Measurements from ENCODE around the gene CPA4. TPM values are rescaled to one million over a fixed set of nuclear protein-coding genes. Genes with fewer than 3 reads are reported as not detected.
A peak's percentile ranks its signal among the peaks of the same experiment; 100 is the strongest.

CPA4 gene
- total and polyA plus RNA-seq, 2 experiments from 2014 or later: 8.6 to 10.4 TPM

- Histone ChIP-seq H3K4me1 (ENCODE audit: insufficient read depth) (peaks cover 41% of the 10 kb centered on the region), H3K27ac (no peak overlapping the region), H2AFZ (no peak overlapping the region), H3K79me2 (ENCODE audit: insufficient read depth) (no peaks in the 10 kb centered on the region), H3K4me3 (no peak overlapping the region), H3K4me2 (ENCODE audit: unreplicated experiment) (peak overlapping the region; percentile 5), H3F3A (ENCODE audit: insufficient read depth) (peaks cover 31% of the 10 kb centered on the region), H3K9me3 (ENCODE audit: low read depth) (no peaks in the 10 kb centered on the region), H3K27me3 (replicated peaks; ENCODE audit: insufficient read depth) (no peaks in the 10 kb centered on the region), H4K20me1 (ENCODE audit: insufficient read depth) (no peaks in the 10 kb centered on the region), H3K36me3 (ENCODE audit: low read depth) (no peaks in the 10 kb centered on the region), H3K9me2 (ENCODE audit: insufficient read depth) (no peaks in the 10 kb centered on the region), H3K9ac (no peak overlapping the region)
- in situ Hi-C loops (cut with MboI): no loop called here
- no peak for DNase-seq
- TF ChIP-seq EZH2phosphoT487 (IDR thresholded peaks at IDR 0.05; ENCODE audit: insufficient read depth, low read depth) (no peak), EZH2 (IDR thresholded peaks at IDR 0.05; ENCODE audit: insufficient read depth, poor library complexity, severe bottlenecking) (no peak)
- 92 to 100% methylated on average over 1 of the region's 1 CpG for WGBS, 2 experiments (ENCODE audit: low coverage in 1 of 2, low lambda C conversion rate in 2 of 2, missing lambda C conversion rate in 2 of 2)
These were observed 13.1 kb upstream of the CPA4 start for GRCh38 chr7:130279906-130280305.

GRCh38 chr7:130281260-130281659 is 11.7 kb upstream of the CPA4 start:
- peaks cover 28% of the 10 kb centered on the region for H3F3A ChIP-seq (ENCODE audit: insufficient read depth)
- H3K4me1 ChIP-seq (ENCODE audit: insufficient read depth): peaks cover 40% of the 10 kb centered on the region
- TF ChIP-seq EZH2phosphoT487 (IDR thresholded peaks at IDR 0.05; ENCODE audit: insufficient read depth, low read depth): no peak
- TF ChIP-seq EZH2 (IDR thresholded peaks at IDR 0.05; ENCODE audit: insufficient read depth, poor library complexity, severe bottlenecking): no peak
- in situ Hi-C loops (cut with MboI): no loop called here
- no peak overlapping the region for H3K4me3 ChIP-seq
- H3K9me3 ChIP-seq (ENCODE audit: low read depth): no peaks in the 10 kb centered on the region
- no peaks in the 10 kb centered on the region for H3K9me2 ChIP-seq (ENCODE audit: insufficient read depth)
- H3K36me3 ChIP-seq (ENCODE audit: low read depth): no peaks in the 10 kb centered on the region
- no peak overlapping the region for H3K27ac ChIP-seq
- WGBS, 2 experiments (ENCODE audit: low coverage in 1 of 2, low lambda C conversion rate in 2 of 2, missing lambda C conversion rate in 2 of 2): 13 to 40% methylated on average over 1 of the region's 1 CpG
- H3K4me2 ChIP-seq (ENCODE audit: unreplicated experiment): peak overlapping the region; percentile 6
- no peaks in the 10 kb centered on the region for H3K79me2 ChIP-seq (ENCODE audit: insufficient read depth)
- DNase-seq: peak; percentile 79
- no peaks in the 10 kb centered on the region for H4K20me1 ChIP-seq (ENCODE audit: insufficient read depth)
- no peak overlapping the region for H3K9ac ChIP-seq
- no peaks in the 10 kb centered on the region for H3K27me3 ChIP-seq (replicated peaks; ENCODE audit: insufficient read depth)
- H2AFZ ChIP-seq: no peak overlapping the region

GRCh38 chr7:130286881-130287280 is 6.1 kb upstream of the CPA4 start:
- H3K4me1 ChIP-seq (ENCODE audit: insufficient read depth): peaks cover 10% of the 10 kb centered on the region; the same call in 1 of the 2 replicates
- H3K9ac ChIP-seq: no peak overlapping the region
- WGBS, 2 experiments (ENCODE audit: low coverage in 1 of 2, low lambda C conversion rate in 2 of 2, missing lambda C conversion rate in 2 of 2): 92 to 95% methylated on average over 1 of the region's 1 CpG
- in situ Hi-C loops (cut with MboI): no loop called here
- no peak overlapping the region for H2AFZ ChIP-seq
- H3K4me3 ChIP-seq: no peak overlapping the region
- no peaks in the 10 kb centered on the region for H3K36me3 ChIP-seq (ENCODE audit: low read depth)
- no peaks in the 10 kb centered on the region for H4K20me1 ChIP-seq (ENCODE audit: insufficient read depth)
- H3K9me2 ChIP-seq (ENCODE audit: insufficient read depth): no peaks in the 10 kb centered on the region
- H3K9me3 ChIP-seq (ENCODE audit: low read depth): no peaks in the 10 kb centered on the region
- no peak overlapping the region for H3K27ac ChIP-seq
- H3K79me2 ChIP-seq (ENCODE audit: insufficient read depth): no peaks in the 10 kb centered on the region
- TF ChIP-seq EZH2phosphoT487 (IDR thresholded peaks at IDR 0.05; ENCODE audit: insufficient read depth, low read depth) (no peak), EZH2 (IDR thresholded peaks at IDR 0.05; ENCODE audit: insufficient read depth, poor library complexity, severe bottlenecking) (no peak)
- H3K4me2 ChIP-seq (ENCODE audit: unreplicated experiment): no peak overlapping the region
- H3K27me3 ChIP-seq (replicated peaks; ENCODE audit: insufficient read depth): no peaks in the 10 kb centered on the region
- DNase-seq: no peak
- no peaks in the 10 kb centered on the region for H3F3A ChIP-seq (ENCODE audit: insufficient read depth)

GRCh38 chr7:130288168-130288567 is 4.8 kb upstream of the CPA4 start:
- DNase-seq: no peak
- Histone ChIP-seq H4K20me1 (ENCODE audit: insufficient read depth) (no peaks in the 10 kb centered on the region), H3K4me3 (no peak overlapping the region), H3K4me2 (ENCODE audit: unreplicated experiment) (no peak overlapping the region), H3K27ac (no peak overlapping the region), H3K4me1 (ENCODE audit: insufficient read depth) (peaks cover 18% of the 10 kb centered on the region), H3K9ac (no peak overlapping the region), H3K27me3 (replicated peaks; ENCODE audit: insufficient read depth) (no peaks in the 10 kb centered on the region), H2AFZ (no peak overlapping the region), H3K36me3 (ENCODE audit: low read depth) (no peaks in the 10 kb centered on the region), H3K9me3 (ENCODE audit: low read depth) (no peaks in the 10 kb centered on the region), H3F3A (ENCODE audit: insufficient read depth) (peaks cover 6% of the 10 kb centered on the region; the same call in 1 of the 2 replicates), H3K9me2 (ENCODE audit: insufficient read depth) (no peaks in the 10 kb centered on the region), H3K79me2 (ENCODE audit: insufficient read depth) (no peaks in the 10 kb centered on the region)
- WGBS, 2 experiments (ENCODE audit: low coverage in 1 of 2, low lambda C conversion rate in 2 of 2, missing lambda C conversion rate in 2 of 2): 75 to 76% methylated on average over 4 of the region's 4 CpGs
- in situ Hi-C loops (cut with MboI): no loop called here
- no peak for TF ChIP-seq EZH2 (IDR thresholded peaks at IDR 0.05; ENCODE audit: insufficient read depth, poor library complexity, severe bottlenecking)
- TF ChIP-seq EZH2phosphoT487 (IDR thresholded peaks at IDR 0.05; ENCODE audit: insufficient read depth, low read depth): no peak

- no peaks in the 10 kb centered on the region for H3K9me3 ChIP-seq (ENCODE audit: low read depth)
- H3K27me3 ChIP-seq (replicated peaks; ENCODE audit: insufficient read depth): no peaks in the 10 kb centered on the region
- no peak overlapping the region for H2AFZ ChIP-seq
- no peaks in the 10 kb centered on the region for H3K36me3 ChIP-seq (ENCODE audit: low read depth)
- H3K9me2 ChIP-seq (ENCODE audit: insufficient read depth): no peaks in the 10 kb centered on the region
- no peaks in the 10 kb centered on the region for H4K20me1 ChIP-seq (ENCODE audit: insufficient read depth)
- no peak overlapping the region for H3K9ac ChIP-seq
- TF ChIP-seq EZH2 (IDR thresholded peaks at IDR 0.05; ENCODE audit: insufficient read depth, poor library complexity, severe bottlenecking) (no peak), EZH2phosphoT487 (IDR thresholded peaks at IDR 0.05; ENCODE audit: insufficient read depth, low read depth) (no peak)
- no peak overlapping the region for H3K27ac ChIP-seq
- DNase-seq: no peak
- peaks cover 24% of the 10 kb centered on the region for H3K4me1 ChIP-seq (ENCODE audit: insufficient read depth)
- 64 to 66% methylated on average over 5 of the region's 5 CpGs for WGBS, 2 experiments (ENCODE audit: low coverage in 1 of 2, low lambda C conversion rate in 2 of 2, missing lambda C conversion rate in 2 of 2)
- H3K4me3 ChIP-seq: no peak overlapping the region
- H3K4me2 ChIP-seq (ENCODE audit: unreplicated experiment): no peak overlapping the region
- peaks cover 13% of the 10 kb centered on the region for H3F3A ChIP-seq (ENCODE audit: insufficient read depth)
- in situ Hi-C loops (cut with MboI): no loop called here
- H3K79me2 ChIP-seq (ENCODE audit: insufficient read depth): no peaks in the 10 kb centered on the region
These were observed 4.1 kb upstream of the CPA4 start for GRCh38 chr7:130288829-130289228.
